KOPT-K1 (cell line): ENCODE measurements around the gene ANXA10.
"Not testable (repeated sequence)": the region's sequence is repeated elsewhere in the genome, so short reads cannot be mapped to it uniquely, and the experiment has no call there.

Experiments
- H3K27ac ChIP-seq: fragments of 200-600 bp; sonication (generic); 2 replicates; pipeline ENCODE4 v1.5.1; 2016; ENCODE audit warnings: antibody characterized with exemption, mild to moderate bottlenecking, low read depth, low read length; ENCODE audit not compliant: poor library complexity, severe bottlenecking
- H3K36me3 ChIP-seq: fragments of 200-600 bp; sonication (generic); 2 replicates; pipeline ENCODE4 v1.5.1; 2017; ENCODE audit warnings: antibody characterized with exemption, mild to moderate bottlenecking, low read length, moderate library complexity; ENCODE audit not compliant: insufficient read depth
- H3K9me3 ChIP-seq: fragments of 200-600 bp; sonication (generic); 2 replicates; pipeline ENCODE4 v1.5.1; 2017; ENCODE audit warnings: antibody characterized with exemption, low read length, mild to moderate bottlenecking; ENCODE audit not compliant: insufficient read depth, poor library complexity, severe bottlenecking

ANXA10 gene

GRCh38 chr4:168164045-168164444 lies 71.7 kb downstream of the ANXA10 start:
- H3K36me3 ChIP-seq = no peaks in the 10 kb centered on the region
- no peaks in the 10 kb centered on the region for H3K9me3 ChIP-seq
- no peak overlapping the region for H3K27ac ChIP-seq

- Histone ChIP-seq H3K36me3 (no peaks in the 10 kb centered on the region), H3K9me3 (no peaks in the 10 kb centered on the region), H3K27ac (no peak overlapping the region)
Observed at GRCh38 chr4:168164915-168165548, 72.7 kb downstream of the ANXA10 start.

DNA sequence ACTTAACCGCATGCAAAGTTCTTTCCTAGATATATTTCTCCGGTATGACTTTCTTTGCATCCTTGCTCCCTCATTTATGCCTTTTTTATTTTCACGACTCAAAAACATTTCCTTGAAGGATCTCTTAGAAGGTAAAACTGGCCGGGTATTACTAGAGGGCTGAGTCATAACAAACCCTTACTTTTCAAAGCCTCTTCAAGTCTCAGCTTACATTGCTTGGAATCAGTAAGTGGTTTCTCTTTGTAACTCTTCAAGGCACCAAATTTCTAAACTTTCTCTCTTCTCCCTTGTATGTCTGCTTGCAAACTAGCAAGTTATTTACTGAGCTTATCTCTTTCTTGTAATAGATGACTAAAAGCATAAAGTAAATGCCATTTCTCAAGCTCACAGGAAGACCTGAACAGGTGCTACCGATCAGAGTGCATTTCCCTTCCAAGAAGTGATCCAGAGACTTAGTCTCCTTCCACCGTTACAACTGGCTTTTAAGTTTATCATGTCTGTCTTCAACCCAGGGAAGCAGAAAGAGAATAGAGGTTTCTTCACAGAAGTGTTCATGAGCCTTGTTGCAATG lies 75.5 kb downstream of the ANXA10 start:
- Histone ChIP-seq H3K27ac (no peak overlapping the region), H3K36me3 (no peaks in the 10 kb centered on the region), H3K9me3 (no peaks in the 10 kb centered on the region)

DNA sequence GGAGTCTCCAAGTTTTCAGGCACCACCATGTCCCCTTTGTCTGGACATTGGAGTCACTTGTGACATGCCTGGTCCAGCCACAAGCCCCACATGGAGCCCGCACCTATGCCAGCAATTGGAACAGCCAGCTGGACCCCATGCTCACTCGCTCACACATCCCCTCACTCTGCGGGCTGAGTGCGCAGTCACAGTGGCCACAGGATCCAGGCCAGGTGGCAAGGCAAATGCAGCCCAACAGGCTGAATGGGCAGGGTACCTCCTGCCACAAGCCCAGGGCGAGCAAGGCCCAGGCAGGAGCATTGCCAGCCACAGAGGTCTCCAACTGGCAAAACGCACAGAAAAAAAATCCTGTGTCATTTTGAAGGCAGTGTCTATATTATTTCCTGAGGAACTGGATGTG lies 82.0 kb downstream of the ANXA10 start:
- Histone ChIP-seq H3K36me3 (no peaks in the 10 kb centered on the region), H3K27ac (no peak overlapping the region), H3K9me3 (no peaks in the 10 kb centered on the region)

DNA sequence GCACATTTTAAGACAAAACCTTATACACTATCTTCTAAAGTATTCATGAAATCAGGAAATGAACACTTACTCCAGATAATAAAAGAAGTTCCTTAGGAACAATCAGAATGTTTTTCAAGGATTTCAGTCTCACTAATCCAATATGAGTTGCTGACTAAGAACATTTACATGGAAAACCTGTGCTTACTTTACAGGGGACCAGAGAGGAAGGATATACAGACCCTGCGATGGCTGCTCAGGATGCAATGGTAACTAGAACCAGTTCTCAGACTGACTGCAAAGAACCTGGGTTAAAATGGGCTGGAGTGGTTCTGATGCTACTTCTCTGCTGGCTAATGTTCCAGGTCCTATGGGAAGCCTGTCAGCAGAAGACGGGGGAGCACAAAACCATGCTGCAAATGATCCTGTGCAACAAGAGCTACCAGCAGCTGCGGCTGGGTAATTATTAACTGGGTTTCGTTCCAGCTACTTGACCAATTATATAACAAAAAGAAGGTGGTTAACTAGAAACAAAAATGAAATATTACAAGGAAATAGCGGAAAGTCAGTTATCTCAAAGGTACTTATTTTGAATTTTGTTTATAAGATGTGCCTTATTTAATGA lies 85.3 kb downstream of the ANXA10 start:
- Histone ChIP-seq H3K9me3 (no peaks in the 10 kb centered on the region), H3K27ac (no peak overlapping the region), H3K36me3 (no peaks in the 10 kb centered on the region)

- Histone ChIP-seq H3K36me3 (no peaks in the 10 kb centered on the region), H3K27ac (no peak overlapping the region), H3K9me3 (no peaks in the 10 kb centered on the region)
Observed at GRCh38 chr4:168183717-168184571, 91.6 kb downstream of the ANXA10 start.

- H3K36me3 ChIP-seq = no peaks in the 10 kb centered on the region
- no peak overlapping the region for H3K27ac ChIP-seq
- no peaks in the 10 kb centered on the region for H3K9me3 ChIP-seq
Observed at GRCh38 chr4:168188754-168189153, 96.4 kb downstream of the ANXA10 start.

DNA sequence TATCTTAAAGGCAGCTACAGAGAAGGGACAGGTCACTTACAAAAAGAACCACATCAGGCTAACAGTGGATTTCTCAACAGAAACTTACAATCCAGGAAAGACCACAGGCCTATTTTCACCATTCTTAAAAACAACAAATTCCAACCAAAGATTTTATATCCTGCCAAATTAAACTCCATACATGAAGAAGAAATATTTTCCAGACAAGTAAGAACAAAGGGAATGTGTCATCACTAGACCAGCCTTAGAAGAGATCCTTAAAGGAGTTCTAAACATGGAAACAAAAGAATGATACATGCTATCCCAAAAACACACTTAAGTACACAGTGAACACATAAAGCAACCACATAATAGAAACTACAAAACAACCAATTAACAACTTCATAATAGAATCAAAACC lies 105.6 kb downstream of the ANXA10 start:
- H3K36me3 ChIP-seq = no peaks in the 10 kb centered on the region
- peaks cover 10% of the 10 kb centered on the region for H3K9me3 ChIP-seq
- no peak overlapping the region for H3K27ac ChIP-seq

DNA sequence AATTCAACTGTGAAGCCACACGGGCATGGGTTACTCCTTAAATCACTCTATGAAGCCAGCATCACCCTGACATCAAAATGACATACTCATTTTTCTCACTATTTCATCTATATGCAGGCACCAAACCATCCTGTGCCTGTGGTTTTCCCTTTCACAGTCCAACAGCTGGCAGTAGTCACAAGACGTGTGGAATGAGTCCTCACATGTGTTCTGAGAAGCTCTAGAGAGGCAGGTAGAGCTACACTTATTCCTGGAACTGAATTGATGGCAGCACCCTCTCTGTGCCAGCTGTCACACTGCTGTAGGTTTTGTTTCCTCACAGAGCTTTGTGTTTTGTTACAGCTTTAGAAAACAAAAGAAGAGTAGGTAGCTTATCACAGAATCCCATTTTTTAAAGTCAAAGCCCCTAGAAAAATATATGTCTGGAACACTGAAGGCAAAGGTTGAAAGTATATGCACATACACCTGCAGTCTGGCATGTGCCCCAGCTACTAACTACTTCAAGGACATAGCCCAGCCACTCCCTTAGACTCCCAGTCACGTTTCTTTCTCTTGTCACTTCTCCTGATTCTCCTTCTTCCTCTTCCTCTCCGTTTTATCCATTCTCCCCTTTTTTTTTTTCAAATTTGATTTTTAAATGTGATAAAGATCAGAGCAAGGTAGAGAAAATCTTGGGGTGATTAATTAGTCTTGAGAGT lies 107.1 kb downstream of the ANXA10 start:
- Histone ChIP-seq H3K9me3 (peaks cover 25% of the 10 kb centered on the region), H3K27ac (no peak overlapping the region), H3K36me3 (no peaks in the 10 kb centered on the region)

- no peak overlapping the region for H3K27ac ChIP-seq
- no peaks in the 10 kb centered on the region for H3K36me3 ChIP-seq
- H3K9me3 ChIP-seq = peaks cover 32% of the 10 kb centered on the region
Observed at GRCh38 chr4:168200685-168201084, 108.3 kb downstream of the ANXA10 start.

DNA sequence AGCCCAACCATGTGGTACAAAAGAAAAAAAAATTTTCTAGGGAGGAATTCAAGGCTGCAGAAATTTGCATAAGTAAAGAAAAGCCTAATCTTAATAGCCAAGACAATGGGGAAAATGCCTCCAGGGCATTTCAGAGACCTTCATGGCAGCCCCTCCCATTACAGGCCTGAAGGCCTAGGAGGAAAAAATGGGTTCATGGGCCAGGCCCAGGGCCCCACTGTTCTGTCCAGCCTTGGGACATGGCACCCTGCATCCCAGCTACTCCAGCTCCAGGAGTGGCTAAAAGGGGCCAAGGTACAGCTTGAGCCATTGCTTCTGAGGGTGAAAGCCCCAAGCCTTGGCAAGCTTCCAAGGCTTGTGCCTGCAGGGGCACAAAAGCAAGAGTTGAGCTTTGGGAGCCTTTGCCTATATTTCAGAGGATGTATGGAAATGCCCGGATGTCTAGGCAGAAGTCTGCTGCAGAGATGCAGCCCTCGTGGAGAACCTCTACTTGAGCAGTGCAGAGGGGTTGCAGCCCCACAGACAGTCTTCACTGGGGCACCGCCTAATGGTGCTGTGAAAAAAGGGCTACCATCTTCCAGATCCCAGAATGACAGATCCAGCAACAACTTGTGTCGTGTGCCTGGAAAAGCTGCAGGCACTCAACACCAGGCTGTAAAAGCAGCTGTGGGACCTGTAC lies 111.0 kb downstream of the ANXA10 start:
- H3K9me3 ChIP-seq = peaks cover 32% of the 10 kb centered on the region

GRCh38 chr4:168208957-168209614 lies 116.7 kb downstream of the ANXA10 start:
- Histone ChIP-seq H3K9me3 (peaks cover 10% of the 10 kb centered on the region), H3K36me3 (no peaks in the 10 kb centered on the region), H3K27ac (no peak overlapping the region)

More for the DNA sequence above, 111.0 kb downstream of the ANXA10 start:
- no peaks in the 10 kb centered on the region for H3K36me3 ChIP-seq
- no peak overlapping the region for H3K27ac ChIP-seq

GRCh38 chr4:168212656-168213055 lies 120.3 kb downstream of the ANXA10 start:
- no peak overlapping the region for H3K27ac ChIP-seq
- 0 out of 2 replicates have a peak, but pooled peaks cover 5% of the 10 kb centered on the region for H3K36me3 ChIP-seq
- no peaks in the 10 kb centered on the region for H3K9me3 ChIP-seq

- H3K36me3 ChIP-seq = peaks cover 14% of the 10 kb centered on the region
- not testable (repeated sequence) for H3K27ac ChIP-seq, H3K9me3 ChIP-seq
Observed at GRCh38 chr4:168213511-168213910, 121.2 kb downstream of the ANXA10 start.
